NCI-H226 (cell line): ENCODE measurements around the gene SHBG.
"Not testable (repeated sequence)": the region's sequence is repeated elsewhere in the genome, so short reads cannot be mapped to it uniquely, and the experiment has no call there.

ENCODE experiments used
- DNase-seq: peaks from one replicate; pipeline ENCODE4 v3.0.0-alpha.2; 2015

The SHBG gene, protein sequence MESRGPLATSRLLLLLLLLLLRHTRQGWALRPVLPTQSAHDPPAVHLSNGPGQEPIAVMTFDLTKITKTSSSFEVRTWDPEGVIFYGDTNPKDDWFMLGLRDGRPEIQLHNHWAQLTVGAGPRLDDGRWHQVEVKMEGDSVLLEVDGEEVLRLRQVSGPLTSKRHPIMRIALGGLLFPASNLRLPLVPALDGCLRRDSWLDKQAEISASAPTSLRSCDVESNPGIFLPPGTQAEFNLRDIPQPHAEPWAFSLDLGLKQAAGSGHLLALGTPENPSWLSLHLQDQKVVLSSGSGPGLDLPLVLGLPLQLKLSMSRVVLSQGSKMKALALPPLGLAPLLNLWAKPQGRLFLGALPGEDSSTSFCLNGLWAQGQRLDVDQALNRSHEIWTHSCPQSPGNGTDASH

GRCh38 chr17:7629939-7630571 is at the start of gene SHBG:
Gene SHBG (plus strand): TSS chr17:7630135. CDS start chr17:7630173, 38 bp downstream.
- DNase-seq = no peak

- peak; percentile 52 for DNase-seq
Observed at GRCh38 chr17:7580604-7581575, 49.0 kb upstream of the SHBG start.

- no peak for DNase-seq
Observed at GRCh38 chr17:7582396-7583252, 47.3 kb upstream of the SHBG start.

DNA sequence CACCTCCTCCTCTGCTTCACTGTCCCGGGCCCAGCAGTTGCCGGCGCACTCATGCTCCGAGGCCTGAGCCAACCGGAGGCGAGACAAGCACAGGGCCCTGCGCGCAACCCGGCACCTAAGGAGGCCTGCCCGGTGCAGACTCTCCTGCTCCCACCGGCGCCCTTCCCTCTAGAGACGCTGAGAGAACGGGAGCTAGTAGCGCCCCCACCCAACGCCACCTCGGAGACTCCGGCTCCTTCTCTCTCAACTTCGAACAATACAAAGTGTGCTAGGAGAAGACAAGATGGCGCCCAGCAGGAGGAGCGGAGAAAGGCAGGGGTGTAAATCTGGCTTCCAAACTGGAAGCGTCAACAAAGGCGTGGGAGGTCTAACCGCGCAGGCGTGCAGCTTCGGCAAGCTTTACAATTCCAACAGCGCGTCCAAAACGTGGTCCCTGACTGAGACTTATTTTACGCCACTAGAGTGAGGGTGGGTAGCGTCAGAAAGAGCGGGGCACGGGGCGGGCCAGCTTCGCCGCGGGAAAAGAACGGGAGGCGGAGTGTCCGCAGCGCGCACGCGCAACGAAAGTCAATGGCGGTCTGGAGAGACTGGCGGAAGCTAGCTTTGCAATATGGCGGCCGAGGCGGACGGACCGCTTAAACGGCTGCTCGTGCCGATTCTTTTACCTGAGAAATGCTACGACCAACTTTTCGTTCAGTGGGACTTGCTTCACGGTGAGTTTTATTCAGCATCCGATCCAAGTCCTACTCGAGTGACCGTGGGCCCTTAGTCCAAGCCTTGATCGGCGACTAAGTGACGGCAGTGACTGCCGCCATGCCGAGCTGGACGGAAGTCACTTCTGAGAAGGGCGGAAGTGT is 46.5 kb upstream of the SHBG start, which contains the start of gene MPDU1:
MPDU1 (plus strand) TSS at position 600 of the 857 bp plus-strand sequence; CDS start at position 611, 11 bp downstream.
- DNase-seq = peak; percentile 84

GRCh38 chr17:7586673-7587419 is 43.1 kb upstream of the SHBG start:
- DNase-seq = no peak

- DNase-seq = peak; percentile 64
Observed at GRCh38 chr17:7587420-7588151, 42.3 kb upstream of the SHBG start.

DNA sequence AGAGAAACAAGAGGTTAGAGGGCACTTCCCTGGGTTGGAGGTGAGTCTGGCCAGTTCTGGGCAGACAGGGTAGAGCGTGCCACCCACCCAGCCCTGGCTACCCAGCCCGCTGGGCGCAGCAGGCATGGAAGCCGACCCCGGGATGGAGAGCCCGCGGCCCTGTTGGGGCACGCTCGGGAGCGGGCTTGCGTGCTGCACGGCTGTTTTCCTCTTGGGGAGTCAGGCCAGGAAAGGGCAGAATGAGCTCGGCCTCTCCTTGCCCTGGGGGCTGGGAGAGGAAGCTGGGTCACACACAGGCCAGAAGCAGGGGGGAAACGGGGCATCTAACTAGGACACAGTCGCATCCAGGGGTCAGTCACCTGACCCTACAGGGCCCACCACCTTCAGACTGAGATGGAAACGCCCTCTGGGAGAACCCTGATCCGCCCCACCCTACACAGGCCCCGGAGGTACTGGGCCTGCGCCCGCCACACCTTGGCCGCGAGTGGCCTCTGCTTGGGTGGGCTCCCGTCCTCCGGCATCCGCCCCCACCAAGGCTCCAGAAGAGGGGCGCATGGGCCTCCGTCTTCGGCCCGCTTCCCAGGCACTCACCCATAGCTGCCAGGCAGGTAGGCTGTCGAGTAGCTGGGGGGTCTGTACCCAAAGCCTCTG is 41.3 kb upstream of the SHBG start:
- DNase-seq = no peak

- peak; percentile 74 for DNase-seq
Observed at GRCh38 chr17:7589204-7589868, 40.6 kb upstream of the SHBG start.

- DNase-seq = peak; percentile 82
Observed at GRCh38 chr17:7589891-7590691, 39.8 kb upstream of the SHBG start, which contains the start of gene SOX15. Gene SOX15 (minus strand): TSS chr17:7590094. CDS start chr17:7589676, 418 bp downstream.

- peak; percentile 70 for DNase-seq
Observed at GRCh38 chr17:7590743-7591142, 39.2 kb upstream of the SHBG start.

GRCh38 chr17:7591596-7591995 is 38.3 kb upstream of the SHBG start:
- no peak for DNase-seq

GRCh38 chr17:7592422-7593021 is 37.4 kb upstream of the SHBG start:
- no peak for DNase-seq

- DNase-seq = no peak
Observed at GRCh38 chr17:7593296-7593695, 36.6 kb upstream of the SHBG start.

DNA sequence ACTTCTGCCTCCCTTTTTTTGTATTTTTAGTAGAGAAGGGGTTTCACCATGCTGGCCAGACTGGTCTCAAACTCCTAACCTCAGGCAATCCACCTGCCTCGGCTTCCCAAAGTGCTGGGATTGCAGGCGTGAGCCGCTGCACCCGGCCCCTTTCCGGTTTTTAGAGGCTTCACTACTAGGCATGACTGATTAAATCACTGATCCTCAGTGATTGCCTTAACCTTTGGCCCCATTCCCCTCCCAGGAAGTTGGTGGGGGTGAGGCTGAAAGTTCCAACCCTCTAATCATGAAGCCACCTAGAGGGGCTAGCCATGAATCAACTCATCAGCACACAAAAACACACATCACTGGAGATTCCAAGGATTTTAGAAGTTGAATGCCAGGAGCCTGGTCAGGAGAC is 32.4 kb upstream of the SHBG start:
- DNase-seq = not testable (repeated sequence)

DNA sequence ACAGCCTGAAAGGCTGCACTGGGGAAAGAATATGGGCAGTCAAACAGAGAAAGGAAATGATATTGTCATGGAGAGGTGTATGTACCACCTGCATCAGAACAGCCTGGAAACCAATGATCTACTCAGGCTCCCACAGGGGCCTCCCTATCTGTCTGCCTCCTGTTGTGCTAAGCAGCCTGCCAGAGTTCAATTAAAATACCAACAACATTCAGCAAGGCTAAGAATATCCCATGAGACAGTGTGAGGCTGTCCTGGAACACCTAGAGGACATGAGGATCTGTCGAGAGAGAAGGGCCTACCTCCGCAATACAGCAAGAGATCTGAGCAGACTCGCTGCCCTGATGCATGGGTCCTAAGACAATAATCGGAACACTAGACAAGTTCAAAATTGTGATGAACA is 23.7 kb upstream of the SHBG start:
- no peak for DNase-seq

- DNase-seq = no peak
Observed at GRCh38 chr17:7610641-7611040, 19.3 kb upstream of the SHBG start.
